Fibroblast of lung (primary cell): Measurements from ENCODE around the gene ANTXRL. TPM values are rescaled to one million over a fixed set of nuclear protein-coding genes. Genes with fewer than 3 reads are reported as not detected.
"Not testable (repeated sequence)": the region's sequence is repeated elsewhere in the genome, so short reads cannot be mapped to it uniquely, and the experiment has no call there.

Experiments used
- DNase-seq, 2 donors: peaks; one replicate each; pipeline versions ENCODE4 v3.0.0 to v3.0.0-alpha.2; 2010; ENCODE audit warnings: low read depth in 2 of 2
- H2AFZ ChIP-seq: 2 replicates; pipeline ENCODE4 v1.5.1; 2012; ENCODE audit warnings: low read length, control low read depth, inconsistent platforms
- H3K27ac ChIP-seq: 2 replicates; pipeline ENCODE4 v1.5.1; 2011; ENCODE audit warnings: low read length, control low read depth; ENCODE audit not compliant: insufficient read depth
- H3K27me3 ChIP-seq: 2 replicates; pipeline ENCODE4 v1.5.1; 2011; ENCODE audit warnings: mild to moderate bottlenecking, low read length; ENCODE audit not compliant: control insufficient read depth, insufficient read depth
- H3K36me3 ChIP-seq: 2 replicates; pipeline ENCODE4 v1.5.1; 2011; ENCODE audit warnings: low read length; ENCODE audit not compliant: control insufficient read depth, insufficient read depth
- H3K4me1 ChIP-seq: 2 replicates; pipeline ENCODE4 v1.5.1; 2011; ENCODE audit warnings: low read length; ENCODE audit not compliant: control insufficient read depth, insufficient read depth; ENCODE audit errors: extremely low read depth
- H3K4me2 ChIP-seq: 2 replicates; pipeline ENCODE4 v1.5.1; 2011; ENCODE audit warnings: low read length, control low read depth; ENCODE audit not compliant: insufficient read depth; ENCODE audit errors: extremely low read depth
- H3K4me3 ChIP-seq, 4 experiments: fragments of 200-600 bp in 1 of 4; sonication (generic) in 1 of 4; replicated peaks in 1 of 4; 2 replicates each; pipeline ENCODE4 v1.5.1; 2011 to 2016; ENCODE audit warnings: low read length in 4 of 4, low read depth in 3 of 4, mild to moderate bottlenecking in 3 of 4, control low read depth in 2 of 4, inconsistent platforms in 1 of 4, mixed read lengths in 1 of 4; ENCODE audit not compliant: insufficient read depth in 1 of 4; ENCODE audit errors: control extremely low read depth in 1 of 4
- H3K79me2 ChIP-seq: 2 replicates; pipeline ENCODE4 v1.5.1; 2012; ENCODE audit warnings: mild to moderate bottlenecking, low read length, inconsistent platforms; ENCODE audit not compliant: control insufficient read depth, insufficient read depth
- H3K9ac ChIP-seq: 2 replicates; pipeline ENCODE4 v1.5.1; 2011; ENCODE audit warnings: mild to moderate bottlenecking, low read length, control low read depth; ENCODE audit not compliant: insufficient read depth
- H3K9me3 ChIP-seq: 2 replicates; pipeline ENCODE4 v1.5.1; 2012; ENCODE audit warnings: low read depth, low read length; ENCODE audit not compliant: control insufficient read depth, insufficient read depth
- H4K20me1 ChIP-seq: 2 replicates; pipeline ENCODE4 v1.5.1; 2011; ENCODE audit warnings: low read length; ENCODE audit not compliant: control insufficient read depth, insufficient read depth; ENCODE audit errors: extremely low read depth
- CTCF ChIP-seq, 2 donors: IDR thresholded peaks in 1 of 2; conservative IDR thresholded peaks in 1 of 2; 1 replicate in 1 of 2; 2 replicates in 1 of 2; pipeline ENCODE4 v1.5.1; 2011 to 2012; ENCODE audit warnings: low read length in 2 of 2, control low read depth in 1 of 2, inconsistent platforms in 1 of 2, low read depth in 1 of 2, mild to moderate bottlenecking in 1 of 2
- EZH2 ChIP-seq: IDR thresholded peaks from 2 replicates; pipeline ENCODE4 v1.5.1; 2012; ENCODE audit warnings: low read length, control low read depth, mild to moderate bottlenecking; ENCODE audit errors: missing control alignments
- polyA plus RNA-seq, 2 donors: library from polyadenylated mRNA; depleted of rRNA in 1 of 2; stranded (reverse) in 1 of 2; unstranded in 1 of 2; fragments of >200 nt; gene quantifications; 2 replicates each; pipeline ENCODE4 v1.2.1, GENCODE V29; 2011 to 2012; ENCODE audit warnings: missing spikeins in 1 of 2
- total RNA-seq: library from RNA; depleted of rRNA; stranded (reverse); fragments of >200 nt; gene quantifications from 2 replicates; pipeline ENCODE4 v1.2.1, GENCODE V29; 2014

ANTXRL gene
- total and polyA plus RNA-seq, 2 donors (not counting 1 experiment from before 2014, with no cell fraction given), result not detected

GRCh38 chr10:46312953-46313352 lies 26.2 kb downstream of the ANTXRL start:
- H3K36me3 ChIP-seq, result no peaks in the 10 kb centered on the region
- no peaks in the 10 kb centered on the region for H3K79me2 ChIP-seq
- peaks cover 2% of the 10 kb centered on the region for H3K27me3 ChIP-seq
- H2AFZ ChIP-seq, result no peak overlapping the region
- no peak for TF ChIP-seq CTCF (conservative IDR thresholded peaks at IDR 0.05 in 1 of 2, IDR thresholded peaks at IDR 0.05 in 1 of 2; ENCODE audit: low read depth in 1 of 2, low read length in 2 of 2)
- no peak for TF ChIP-seq EZH2
- H3K27ac ChIP-seq, result no peak overlapping the region
- no peak for DNase-seq
- H3K4me3 ChIP-seq, result no peak overlapping the region
- no peak overlapping the region for H3K4me2 ChIP-seq
- no peak overlapping the region for H3K9ac ChIP-seq
- no peaks in the 10 kb centered on the region for H3K4me1 ChIP-seq
- no peaks in the 10 kb centered on the region for H4K20me1 ChIP-seq
- H3K9me3 ChIP-seq, result no peaks in the 10 kb centered on the region

- Histone ChIP-seq H3K9me3 (no peaks in the 10 kb centered on the region), H3K4me3 (no peak overlapping the region), H3K4me1 (no peaks in the 10 kb centered on the region), H3K27me3 (peaks cover 2% of the 10 kb centered on the region), H2AFZ (no peak overlapping the region), H3K79me2 (no peaks in the 10 kb centered on the region), H3K27ac (no peak overlapping the region), H3K4me2 (no peak overlapping the region), H3K36me3 (no peaks in the 10 kb centered on the region), H3K9ac (no peak overlapping the region), H4K20me1 (no peaks in the 10 kb centered on the region)
- DNase-seq, result no peak
- TF ChIP-seq CTCF (conservative IDR thresholded peaks at IDR 0.05 in 1 of 2, IDR thresholded peaks at IDR 0.05 in 1 of 2; ENCODE audit: low read depth in 1 of 2, low read length in 2 of 2) (no peak), EZH2 (no peak)
These were observed 27.3 kb downstream of the ANTXRL start for GRCh38 chr10:46314071-46314470.

- not testable (repeated sequence) for H2AFZ ChIP-seq, H3K36me3 ChIP-seq, H3K9ac ChIP-seq, H3K27ac ChIP-seq, H3K27me3 ChIP-seq, H3K9me3 ChIP-seq, H3K4me1 ChIP-seq, H3K79me2 ChIP-seq, H3K4me2 ChIP-seq, H3K4me3 ChIP-seq, H4K20me1 ChIP-seq
- peak; percentile 5 to 71 for DNase-seq
These were observed 28.5 kb downstream of the ANTXRL start for GRCh38 chr10:46315071-46315860.
